Central memory CD8-positive, alpha-beta T cell (primary cell): ENCODE results near the gene LRRC52.

Experiments
- ATAC-seq: fragments of 150-1000 bp; cut with Tn5 transposase; replicated peaks from 2 replicates; pipeline ENCODE4 v1.10.0; 2022; ENCODE audit warnings: mild to moderate bottlenecking, moderate FRiP score, moderate number of reproducible peaks; ENCODE audit not compliant: poor library complexity, severe bottlenecking; ENCODE audit errors: extremely low read depth
- DNase-seq, 2 donors: peaks; one replicate each; pipeline ENCODE4 v3.0.0; 2021; ENCODE audit warnings: low spot score in 2 of 2
- H3K27ac Mint-ChIP-seq: one replicate; pipeline ENCODE4 v1.8.0; 2022; ENCODE audit warnings: low read depth, mild to moderate bottlenecking, moderate library complexity, mixed read lengths
- H3K27me3 Mint-ChIP-seq: one replicate; pipeline ENCODE4 v1.8.0; 2022; ENCODE audit warnings: mixed read lengths
- H3K36me3 Mint-ChIP-seq: one replicate; pipeline ENCODE4 v1.8.0; 2022; ENCODE audit warnings: mild to moderate bottlenecking, moderate library complexity, mixed read lengths; ENCODE audit not compliant: insufficient read depth
- H3K4me1 Mint-ChIP-seq: one replicate; pipeline ENCODE4 v1.8.0; 2022; ENCODE audit warnings: mixed read lengths
- H3K4me3 Mint-ChIP-seq: one replicate; pipeline ENCODE4 v1.8.0; 2022; ENCODE audit warnings: mild to moderate bottlenecking, moderate library complexity, mixed read lengths
- H3K9me3 Mint-ChIP-seq: one replicate; pipeline ENCODE4 v1.8.0; 2022; ENCODE audit warnings: mixed read lengths

LRRC52 gene

DNA sequence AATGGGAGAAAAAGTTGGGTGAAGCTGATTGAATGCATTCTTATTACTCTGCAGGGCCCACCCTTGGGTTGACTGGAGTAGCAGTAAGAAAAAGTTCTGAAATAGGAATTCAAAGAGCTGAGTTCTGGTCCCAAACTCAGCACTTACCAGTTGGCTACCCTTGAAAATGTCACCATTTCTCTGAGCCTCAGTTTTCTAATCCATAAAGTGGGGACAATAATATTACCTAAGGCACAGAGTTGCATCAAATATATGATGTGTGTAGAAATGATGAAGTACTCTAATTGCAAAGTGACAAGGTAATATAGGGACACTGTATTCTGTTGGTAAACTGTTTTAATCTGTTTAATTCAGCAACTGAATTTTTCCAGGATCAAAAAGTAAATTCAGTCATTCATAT is 1.2 kb downstream of the LRRC52 start:
- H3K36me3 Mint-ChIP-seq: no peaks in the 10 kb centered on the region
- H3K27me3 Mint-ChIP-seq: peaks cover 95% of the 10 kb centered on the region
- DNase-seq (no peak), ATAC-seq (no peak)
- no peak overlapping the region for H3K4me3 Mint-ChIP-seq
- H3K9me3 Mint-ChIP-seq: no peaks in the 10 kb centered on the region
- no peaks in the 10 kb centered on the region for H3K4me1 Mint-ChIP-seq
- no peak overlapping the region for H3K27ac Mint-ChIP-seq

GRCh38 chr1:165545974-165546373 is 2.2 kb downstream of the LRRC52 start:
- H3K27ac Mint-ChIP-seq: no peak overlapping the region
- DNase-seq: no peak
- H3K27me3 Mint-ChIP-seq: peaks cover 88% of the 10 kb centered on the region
- H3K36me3 Mint-ChIP-seq: no peaks in the 10 kb centered on the region
- no peak for ATAC-seq
- no peaks in the 10 kb centered on the region for H3K4me1 Mint-ChIP-seq
- H3K4me3 Mint-ChIP-seq: no peak overlapping the region
- H3K9me3 Mint-ChIP-seq: no peaks in the 10 kb centered on the region

- ATAC-seq (no peak), DNase-seq (no peak)
- Mint-ChIP-seq H3K27me3 (peaks cover 84% of the 10 kb centered on the region), H3K36me3 (no peaks in the 10 kb centered on the region), H3K4me3 (no peak overlapping the region), H3K9me3 (no peaks in the 10 kb centered on the region), H3K4me1 (no peaks in the 10 kb centered on the region), H3K27ac (no peak overlapping the region)
Measured at GRCh38 chr1:165549973-165550372, 6.2 kb downstream of the LRRC52 start.

GRCh38 chr1:165551469-165551868 is 7.7 kb downstream of the LRRC52 start:
- no peaks in the 10 kb centered on the region for H3K9me3 Mint-ChIP-seq

DNA sequence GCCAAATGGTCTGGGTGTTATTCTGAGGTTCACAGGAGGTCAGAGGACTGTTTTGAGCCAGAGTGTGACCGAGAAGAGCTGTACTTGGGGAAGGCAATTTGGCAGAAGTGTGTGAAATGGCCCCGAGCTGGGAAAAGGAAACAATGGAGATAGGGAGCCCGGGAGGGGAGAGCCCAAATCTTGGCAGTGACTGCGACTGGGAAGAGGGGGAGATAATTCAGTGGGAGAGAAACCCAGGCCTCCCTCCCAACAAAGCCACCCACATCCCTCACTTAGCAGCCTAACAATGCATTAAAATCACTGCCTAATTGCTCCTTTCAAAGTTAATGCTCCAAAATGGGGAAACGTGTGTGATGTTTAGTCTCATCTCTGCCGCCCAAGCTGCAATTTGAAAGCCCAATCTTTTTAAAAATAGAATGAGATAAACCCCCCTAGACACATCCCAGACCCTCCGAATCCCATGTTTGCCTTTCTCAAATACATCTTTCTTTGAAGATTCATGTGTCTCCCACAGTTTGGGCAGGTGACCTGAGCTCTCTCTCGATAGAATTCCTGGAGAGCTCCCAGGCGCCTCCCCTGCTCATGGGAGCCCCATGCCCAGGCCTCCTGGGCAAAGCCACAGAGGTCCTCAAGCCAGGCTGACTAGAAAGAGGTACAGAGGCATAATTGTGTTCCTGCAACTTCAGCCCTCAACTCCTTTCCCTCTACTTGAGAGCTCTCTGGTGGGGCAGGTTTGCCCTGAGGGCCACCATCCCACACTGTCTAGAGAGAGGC is 17.3 kb downstream of the LRRC52 start:
- Mint-ChIP-seq H3K27ac (no peak overlapping the region), H3K27me3 (peaks cover 69% of the 10 kb centered on the region), H3K9me3 (no peaks in the 10 kb centered on the region), H3K4me3 (no peak overlapping the region), H3K36me3 (no peaks in the 10 kb centered on the region), H3K4me1 (no peaks in the 10 kb centered on the region)
- DNase-seq (no peak), ATAC-seq (no peak)

More at GRCh38 chr1:165551469-165551868, 7.7 kb downstream of the LRRC52 start:
- no peaks in the 10 kb centered on the region for H3K36me3 Mint-ChIP-seq
- no peak overlapping the region for H3K4me3 Mint-ChIP-seq
- DNase-seq (no peak), ATAC-seq (no peak)
- H3K27me3 Mint-ChIP-seq: peaks cover 70% of the 10 kb centered on the region
- H3K27ac Mint-ChIP-seq: no peak overlapping the region
- H3K4me1 Mint-ChIP-seq: no peaks in the 10 kb centered on the region

DNA sequence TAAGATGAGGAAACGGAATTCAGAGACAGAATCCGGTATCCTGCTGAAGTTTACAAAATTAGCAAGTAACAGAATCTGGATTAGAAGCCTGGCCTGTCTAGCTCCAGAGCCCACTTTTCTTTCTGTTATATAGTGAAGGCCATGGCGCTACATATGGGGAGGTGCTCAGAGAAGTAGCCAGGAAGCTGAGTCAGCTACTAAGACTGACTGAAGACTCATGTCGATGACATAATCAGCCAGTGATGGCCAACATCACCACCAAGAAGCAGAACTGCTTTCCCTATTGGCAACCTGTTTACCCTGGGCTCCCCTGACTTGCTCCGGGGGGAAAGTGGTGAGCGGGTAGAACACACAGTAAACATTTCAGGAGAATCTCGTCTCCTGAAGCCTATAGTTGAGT is 18.8 kb downstream of the LRRC52 start:
- ATAC-seq (no peak), DNase-seq (no peak)
- Mint-ChIP-seq H3K27ac (no peak overlapping the region), H3K4me3 (no peak overlapping the region), H3K9me3 (no peaks in the 10 kb centered on the region), H3K27me3 (peaks cover 75% of the 10 kb centered on the region), H3K4me1 (no peaks in the 10 kb centered on the region), H3K36me3 (no peaks in the 10 kb centered on the region)

GRCh38 chr1:165563551-165563950 is 19.8 kb downstream of the LRRC52 start:
- peaks cover 73% of the 10 kb centered on the region for H3K27me3 Mint-ChIP-seq
- no peaks in the 10 kb centered on the region for H3K4me1 Mint-ChIP-seq
- no peak overlapping the region for H3K27ac Mint-ChIP-seq
- DNase-seq (no peak), ATAC-seq (no peak)
- no peaks in the 10 kb centered on the region for H3K36me3 Mint-ChIP-seq
- H3K9me3 Mint-ChIP-seq: no peaks in the 10 kb centered on the region
- no peak overlapping the region for H3K4me3 Mint-ChIP-seq

GRCh38 chr1:165564561-165564960 is 20.8 kb downstream of the LRRC52 start:
- ATAC-seq: no peak
- no peaks in the 10 kb centered on the region for H3K36me3 Mint-ChIP-seq

GRCh38 chr1:165565751-165566490 is 22.1 kb downstream of the LRRC52 start:
- ATAC-seq (no peak), DNase-seq (no peak)
- Mint-ChIP-seq H3K4me1 (no peaks in the 10 kb centered on the region), H3K9me3 (no peaks in the 10 kb centered on the region), H3K27ac (no peak overlapping the region), H3K4me3 (no peak overlapping the region), H3K36me3 (no peaks in the 10 kb centered on the region), H3K27me3 (peaks cover 80% of the 10 kb centered on the region)

More at GRCh38 chr1:165564561-165564960, 20.8 kb downstream of the LRRC52 start:
- Mint-ChIP-seq H3K4me1 (no peaks in the 10 kb centered on the region), H3K4me3 (no peak overlapping the region), H3K27ac (no peak overlapping the region), H3K27me3 (peaks cover 77% of the 10 kb centered on the region), H3K9me3 (no peaks in the 10 kb centered on the region)
- no peak for DNase-seq

DNA sequence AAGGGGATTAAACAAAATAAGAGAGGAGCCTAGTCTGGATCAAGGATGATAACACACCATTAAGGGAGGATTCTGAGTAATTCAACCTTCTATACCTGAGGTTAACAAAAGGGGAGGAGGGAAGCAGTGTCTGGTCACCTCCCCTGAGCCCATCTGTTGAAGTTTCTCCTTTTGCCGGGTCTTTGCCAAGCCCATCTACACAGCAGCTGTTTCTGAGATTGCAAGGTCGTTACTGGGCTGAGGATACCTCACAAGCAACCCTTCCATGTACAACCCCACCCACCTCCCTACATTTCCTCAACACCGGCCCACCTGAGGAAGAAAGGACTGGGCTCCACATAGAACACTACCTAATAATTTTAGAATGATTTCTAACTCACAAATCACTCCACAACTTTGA is 26.3 kb downstream of the LRRC52 start:
- Mint-ChIP-seq H3K27ac (no peak overlapping the region), H3K36me3 (no peaks in the 10 kb centered on the region), H3K4me3 (no peak overlapping the region), H3K27me3 (peaks cover 68% of the 10 kb centered on the region), H3K4me1 (no peaks in the 10 kb centered on the region), H3K9me3 (no peaks in the 10 kb centered on the region)
- ATAC-seq (no peak), DNase-seq (no peak)

DNA sequence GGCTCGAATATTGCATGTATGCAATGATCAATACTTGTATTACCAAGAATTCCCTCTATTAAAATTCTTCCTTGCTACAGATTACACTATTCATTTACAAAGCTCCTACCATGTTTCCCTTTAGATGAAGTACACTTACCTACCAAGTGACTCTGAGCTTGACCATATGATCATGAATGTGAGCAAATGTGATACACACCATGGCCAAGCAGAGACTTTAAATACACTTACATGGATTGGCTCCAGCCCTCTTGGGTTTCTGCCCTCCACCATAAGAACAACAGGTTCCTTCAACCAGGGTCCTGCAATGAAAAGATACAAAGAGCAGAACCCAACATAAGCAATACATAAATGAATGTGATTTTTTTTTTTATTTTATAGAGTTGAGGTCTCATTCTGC is 30.0 kb downstream of the LRRC52 start:
- Mint-ChIP-seq H3K27ac (no peak overlapping the region), H3K9me3 (no peaks in the 10 kb centered on the region), H3K36me3 (peaks cover 2% of the 10 kb centered on the region), H3K27me3 (peaks cover 52% of the 10 kb centered on the region), H3K4me1 (no peaks in the 10 kb centered on the region), H3K4me3 (no peak overlapping the region)
- no peak for DNase-seq
- no peak for ATAC-seq

DNA sequence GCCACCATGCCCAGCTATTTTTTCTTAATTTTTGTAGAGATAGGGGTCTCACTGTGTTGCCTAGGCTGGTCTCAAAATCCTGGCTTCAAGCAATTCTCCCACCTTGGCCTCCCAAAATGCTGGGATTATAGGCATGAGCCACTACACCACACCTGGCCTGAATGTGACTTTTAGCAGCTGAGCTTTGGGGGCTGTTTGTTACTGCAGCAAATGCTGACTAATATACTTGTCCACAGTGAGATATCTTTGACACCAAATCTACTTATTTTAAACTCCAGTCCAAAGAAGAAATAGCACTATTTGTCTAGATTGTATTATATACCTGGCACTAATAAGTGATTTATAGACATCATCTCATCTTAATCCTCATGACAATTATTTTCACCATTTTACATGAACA is 30.5 kb downstream of the LRRC52 start:
- H3K36me3 Mint-ChIP-seq: peaks cover 2% of the 10 kb centered on the region
- no peak for DNase-seq
- no peaks in the 10 kb centered on the region for H3K4me1 Mint-ChIP-seq
- H3K9me3 Mint-ChIP-seq: no peaks in the 10 kb centered on the region
- ATAC-seq: no peak
- peaks cover 51% of the 10 kb centered on the region for H3K27me3 Mint-ChIP-seq
- H3K27ac Mint-ChIP-seq: no peak overlapping the region
- no peak overlapping the region for H3K4me3 Mint-ChIP-seq

DNA sequence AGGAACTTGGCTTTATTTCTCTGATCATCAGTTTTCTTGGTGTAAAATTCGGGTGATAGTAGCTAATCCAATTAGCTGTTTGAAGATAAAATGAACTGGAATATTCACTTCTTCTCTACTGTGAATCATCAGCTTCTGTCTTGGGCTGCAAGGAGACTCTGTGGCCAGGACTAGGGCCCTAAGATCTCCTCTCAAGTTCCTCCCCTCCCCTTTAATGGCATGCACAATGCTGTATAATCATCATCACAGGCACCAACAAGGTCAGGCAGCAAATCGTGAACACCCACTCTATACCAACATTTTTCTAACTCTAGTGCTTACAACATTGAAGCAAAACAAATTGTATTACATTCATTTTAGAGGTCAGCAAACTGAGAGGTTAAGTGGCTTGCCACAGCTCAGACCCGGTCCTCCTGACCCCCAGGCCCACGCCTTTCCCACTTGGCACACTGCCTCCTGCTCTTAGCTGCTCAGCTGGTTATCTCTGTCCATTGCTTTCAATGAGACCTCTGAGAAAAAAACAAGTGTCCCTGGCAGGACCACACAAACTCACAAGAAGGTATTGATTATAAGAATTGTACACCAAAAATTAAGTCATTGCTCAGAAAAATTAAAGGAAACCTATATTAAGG is 31.8 kb downstream of the LRRC52 start:
- H3K27ac Mint-ChIP-seq: no peak overlapping the region
- DNase-seq: no peak
- peaks cover 2% of the 10 kb centered on the region for H3K36me3 Mint-ChIP-seq
- H3K27me3 Mint-ChIP-seq: peaks cover 38% of the 10 kb centered on the region
- no peaks in the 10 kb centered on the region for H3K4me1 Mint-ChIP-seq
- no peaks in the 10 kb centered on the region for H3K9me3 Mint-ChIP-seq
- H3K4me3 Mint-ChIP-seq: no peak overlapping the region
- no peak for ATAC-seq
